A673 (cell line): ENCODE data around the gene GRAMD2B. TPM values are rescaled to one million over a fixed set of nuclear protein-coding genes. Genes with fewer than 3 reads are reported as not detected.

Source experiments
- BruUV-seq: library from RNA; stranded (reverse); fragments of 400-500 nt; replicated peaks from 2 replicates; lab custom pipeline; 2021; lab: Mats Ljungman, UMichigan
- CTCF ChIA-PET: fragments of 300-600 bp; sonication (Branson Sonifier 250); formaldehyde crosslinking; loops from one replicate; lab custom pipeline; 2022; ENCODE audit warnings: antibody characterized with exemption; lab: Charles Lee
- POLR2A ChIA-PET: fragments of 300-600 bp; sonication (Branson Sonifier 250); formaldehyde crosslinking; loops from one replicate; lab custom pipeline; 2022; ENCODE audit warnings: antibody characterized with exemption; ENCODE audit not compliant: low non-redundant PET; lab: Charles Lee
- DNase-seq: peaks from one replicate; pipeline ENCODE4 v3.0.0-alpha.2; 2015; ENCODE audit warnings: low spot score
- H3K27ac ChIP-seq: fragments of 200-600 bp; sonication (generic); 2 replicates; pipeline ENCODE4 v1.5.1; 2016; ENCODE audit warnings: mixed run types, low read depth, mild to moderate bottlenecking, mixed read lengths, antibody characterized with exemption, low read length; ENCODE audit not compliant: poor library complexity, severe bottlenecking
- H3K27me3 ChIP-seq: fragments of 200-600 bp; sonication (generic); replicated peaks from 2 replicates; pipeline ENCODE4 v1.6.1; 2017; ENCODE audit warnings: mixed run types, low read depth, mild to moderate bottlenecking, mixed read lengths, antibody characterized with exemption, low read length; ENCODE audit not compliant: insufficient read depth, poor library complexity
- H3K36me3 ChIP-seq: fragments of 200-600 bp; sonication (generic); 2 replicates; pipeline ENCODE4 v1.6.1; 2016; ENCODE audit warnings: mixed run types, mild to moderate bottlenecking, mixed read lengths, antibody characterized with exemption, low read length; ENCODE audit not compliant: insufficient read depth, poor library complexity, severe bottlenecking
- H3K4me1 ChIP-seq: fragments of 200-600 bp; sonication (generic); 2 replicates; pipeline ENCODE4 v1.6.1; 2017; ENCODE audit warnings: mixed run types, mild to moderate bottlenecking, mixed read lengths, antibody characterized with exemption, low read length; ENCODE audit not compliant: insufficient read depth, poor library complexity, severe bottlenecking
- H3K4me3 ChIP-seq: fragments of 200-600 bp; sonication (generic); 2 replicates; pipeline ENCODE4 v1.5.1; 2016; ENCODE audit warnings: low read depth, mixed run types, mild to moderate bottlenecking, mixed read lengths, low read length; ENCODE audit not compliant: poor library complexity, severe bottlenecking
- H3K9me3 ChIP-seq: fragments of 200-600 bp; sonication (generic); 2 replicates; pipeline ENCODE4 v1.6.1; 2016; ENCODE audit warnings: mixed run types, low read depth, mild to moderate bottlenecking, mixed read lengths, antibody characterized with exemption, low read length; ENCODE audit not compliant: poor library complexity, severe bottlenecking
- CTCF ChIP-seq: fragments of 300-800, 200-600 bp; sonication (generic); conservative IDR thresholded peaks from 2 replicates; pipeline ENCODE4 v1.5.1; 2017; ENCODE audit warnings: low read depth, mild to moderate bottlenecking, antibody characterized with exemption, low read length, moderate library complexity, mixed read lengths
- EZH2 ChIP-seq: fragments of 200-600 bp; sonication (generic); IDR thresholded peaks from 2 replicates; pipeline ENCODE4 v1.6.1; 2017; ENCODE audit warnings: borderline replicate concordance, low read depth, mild to moderate bottlenecking, mixed read lengths, antibody characterized with exemption, low read length; ENCODE audit not compliant: poor library complexity, severe bottlenecking
- intact Hi-C: fragments of 100-400 bp; cut with micrococcal nuclease; formaldehyde crosslinking; loops from one replicate; pipeline ENCODE4 v1.10.0; 2022; ENCODE audit not compliant: unreplicated experiment
- total RNA-seq: library from RNA; stranded (reverse); gene quantifications from 2 replicates; pipeline ENCODE4 v1.2.3, GENCODE V29; 2021

Gene GRAMD2B
- total RNA-seq, 1 experiment from 2014 or later = 2.6 TPM

DNA sequence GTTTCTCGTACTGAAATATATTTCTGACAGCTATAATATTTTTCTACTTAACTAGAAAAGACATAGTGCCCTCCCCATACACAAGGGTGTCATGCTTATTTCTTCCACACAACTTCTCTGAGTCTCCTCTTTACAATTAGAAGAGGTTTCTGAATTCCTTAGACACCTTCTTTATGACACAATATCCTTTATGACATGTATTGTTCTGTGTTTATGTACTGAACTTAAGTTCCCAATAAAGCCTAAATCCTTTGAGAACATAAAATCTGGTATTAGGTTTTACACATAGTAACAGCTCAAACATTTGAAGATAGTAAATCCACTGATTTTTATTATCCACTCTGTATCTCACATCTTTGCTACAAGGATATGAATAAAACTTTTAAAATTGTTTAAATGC lies 32.5 kb downstream of the GRAMD2B start:
- BruUV-seq = no TSS peak
- DNase-seq = no peak
- no peak overlapping the region for H3K4me3 ChIP-seq
- ChIA-PET CTCF (no interaction called here), POLR2A (interaction anchor here (0.6 kb wide), 1 partner anchor 106 kb away, joined by 3 read pairs; no protein-coding TSS in a partner anchor)
- no peaks in the 10 kb centered on the region for H3K27me3 ChIP-seq
- H3K36me3 ChIP-seq = no peaks in the 10 kb centered on the region
- H3K4me1 ChIP-seq = no peaks in the 10 kb centered on the region
- H3K27ac ChIP-seq = no peak overlapping the region
- no peak for TF ChIP-seq CTCF
- TF ChIP-seq EZH2 = no peak
- intact Hi-C loops = no loop called here
- H3K9me3 ChIP-seq = no peaks in the 10 kb centered on the region

- H3K9me3 ChIP-seq = no peaks in the 10 kb centered on the region
- H3K4me3 ChIP-seq = no peak overlapping the region
- H3K27ac ChIP-seq = no peak overlapping the region
- H3K4me1 ChIP-seq = no peaks in the 10 kb centered on the region
- POLR2A ChIA-PET = interaction anchor here (0.6 kb wide), 1 partner anchor 106 kb away, joined by 3 read pairs; no protein-coding TSS in a partner anchor
- no peaks in the 10 kb centered on the region for H3K27me3 ChIP-seq
- BruUV-seq = no TSS peak
- CTCF ChIA-PET = no interaction called here
- H3K36me3 ChIP-seq = no peaks in the 10 kb centered on the region
- no peak for TF ChIP-seq EZH2
- intact Hi-C loops = no loop called here
- DNase-seq = no peak
These were observed 33.1 kb downstream of the GRAMD2B start for GRCh38 chr5:126456217-126456820.

- no peak for DNase-seq
- ChIA-PET CTCF (no interaction called here), POLR2A (no interaction called here)
- Histone ChIP-seq H3K36me3 (no peaks in the 10 kb centered on the region), H3K4me3 (no peak overlapping the region), H3K4me1 (no peaks in the 10 kb centered on the region), H3K27ac (no peak overlapping the region), H3K27me3 (no peaks in the 10 kb centered on the region), H3K9me3 (no peaks in the 10 kb centered on the region)
- intact Hi-C loops = no loop called here
- no peak for TF ChIP-seq CTCF
- no peak for TF ChIP-seq EZH2
- no TSS peak for BruUV-seq
These were observed 37.2 kb downstream of the GRAMD2B start for GRCh38 chr5:126460459-126460858.

GRCh38 chr5:126460977-126461376 lies 37.8 kb downstream of the GRAMD2B start:
- Histone ChIP-seq H3K4me3 (no peak overlapping the region), H3K9me3 (no peaks in the 10 kb centered on the region), H3K27ac (no peak overlapping the region), H3K36me3 (no peaks in the 10 kb centered on the region), H3K4me1 (no peaks in the 10 kb centered on the region), H3K27me3 (no peaks in the 10 kb centered on the region)
- TF ChIP-seq CTCF = no peak
- no peak for TF ChIP-seq EZH2
- CTCF ChIA-PET = no interaction called here
- no peak for DNase-seq
- POLR2A ChIA-PET = no interaction called here
- no TSS peak for BruUV-seq
- intact Hi-C loops = no loop called here
